ENCODE data around the gene FAM81B.

The FAM81B gene

GRCh38 chr5:95365302-95366095, 25.7 kb upstream of the FAM81B start:
- TF ChIP-seq CTCF (IDR thresholded peaks at IDR 0.05; ENCODE audit: low read depth, low read length, missing control alignments), result no peak
- DNase-seq (ENCODE audit: low read depth), result no peak
- no peak overlapping the region for H3K4me3 ChIP-seq (ENCODE audit: low read depth, low read length)

- no peak overlapping the region for H3K4me3 ChIP-seq (ENCODE audit: low read depth, low read length)
- DNase-seq (ENCODE audit: low read depth), result no peak
- no peak for TF ChIP-seq CTCF (IDR thresholded peaks at IDR 0.05; ENCODE audit: low read depth, low read length, missing control alignments)
Observed at GRCh38 chr5:95369782-95370181, 21.4 kb upstream of the FAM81B start.

- no peak for DNase-seq (ENCODE audit: low read depth)
- no peak overlapping the region for H3K4me3 ChIP-seq (ENCODE audit: low read depth, low read length)
- no peak for TF ChIP-seq CTCF (IDR thresholded peaks at IDR 0.05; ENCODE audit: low read depth, low read length, missing control alignments)
Observed at GRCh38 chr5:95374061-95374460, 17.1 kb upstream of the FAM81B start.

- no peak overlapping the region for H3K4me3 ChIP-seq (ENCODE audit: low read depth, low read length)
- no peak for TF ChIP-seq CTCF (IDR thresholded peaks at IDR 0.05; ENCODE audit: low read depth, low read length, missing control alignments)
- no peak for DNase-seq (ENCODE audit: low read depth)
Observed at GRCh38 chr5:95375591-95375990, 15.6 kb upstream of the FAM81B start.

GRCh38 chr5:95379133-95379532, 12.0 kb upstream of the FAM81B start:
- H3K4me3 ChIP-seq (ENCODE audit: low read depth, low read length), result no peak overlapping the region
- no peak for DNase-seq (ENCODE audit: low read depth)
- TF ChIP-seq CTCF (IDR thresholded peaks at IDR 0.05; ENCODE audit: low read depth, low read length, missing control alignments), result no peak

- no peak for TF ChIP-seq CTCF (IDR thresholded peaks at IDR 0.05; ENCODE audit: low read depth, low read length, missing control alignments)
- DNase-seq (ENCODE audit: low read depth), result no peak
- no peak overlapping the region for H3K4me3 ChIP-seq (ENCODE audit: low read depth, low read length)
Observed at GRCh38 chr5:95380103-95380628, 11.0 kb upstream of the FAM81B start.

GRCh38 chr5:95382801-95383200, 8.4 kb upstream of the FAM81B start:
- TF ChIP-seq CTCF (IDR thresholded peaks at IDR 0.05; ENCODE audit: low read depth, low read length, missing control alignments), result no peak
- no peak for DNase-seq (ENCODE audit: low read depth)
- H3K4me3 ChIP-seq (ENCODE audit: low read depth, low read length), result no peak overlapping the region
